HEK293T (cell line): ENCODE results near the gene IFI6.
"Not testable (repeated sequence)": the region's sequence is repeated elsewhere in the genome, so short reads cannot be mapped to it uniquely, and the experiment has no call there.

Experiments
- ARNT ChIP-seq: fragments of 450-650 bp; IDR thresholded peaks from 2 replicates; pipeline ENCODE4 v1.6.1; 2017; ENCODE audit warnings: mild to moderate bottlenecking
- BHLHE40 ChIP-seq: fragments of 450-650 bp; IDR thresholded peaks from 2 replicates; pipeline ENCODE4 v1.6.1; 2016; ENCODE audit warnings: mild to moderate bottlenecking, moderate library complexity, borderline replicate concordance
- FOXA1 ChIP-seq: fragments of 450-650 bp; IDR thresholded peaks from 2 replicates; pipeline ENCODE4 v1.6.1; 2016; ENCODE audit warnings: mild to moderate bottlenecking
- FOXM1 ChIP-seq: fragments of 450-650 bp; IDR thresholded peaks from 2 replicates; pipeline ENCODE4 v1.6.1; 2017; ENCODE audit warnings: mild to moderate bottlenecking, borderline replicate concordance
- HDGF ChIP-seq: fragments of 450-650 bp; IDR thresholded peaks from 2 replicates; pipeline ENCODE4 v1.6.1; 2017; ENCODE audit warnings: antibody characterized with exemption, borderline replicate concordance
- L3MBTL2 ChIP-seq: fragments of 450-650 bp; conservative IDR thresholded peaks from 2 replicates; pipeline ENCODE4 v1.6.1; 2016; ENCODE audit warnings: mild to moderate bottlenecking
- LEF1 ChIP-seq: fragments of 450-650 bp; IDR thresholded peaks from 2 replicates; pipeline ENCODE4 v1.6.1; 2017; ENCODE audit warnings: mild to moderate bottlenecking, borderline replicate concordance
- NFRKB ChIP-seq: fragments of 450-650 bp; IDR thresholded peaks from 2 replicates; pipeline ENCODE4 v1.6.1; 2016; ENCODE audit warnings: mild to moderate bottlenecking, moderate library complexity
- SP1 ChIP-seq: fragments of 450-650 bp; IDR thresholded peaks from 2 replicates; pipeline ENCODE4 v1.6.1; 2017
- SUZ12 ChIP-seq: fragments of 450-650 bp; IDR thresholded peaks from 2 replicates; pipeline ENCODE4 v1.6.1; 2016; ENCODE audit warnings: mild to moderate bottlenecking
- TARDBP ChIP-seq: fragments of 450-650 bp; IDR thresholded peaks from 2 replicates; pipeline ENCODE4 v1.6.1; 2016
- ZNF384 ChIP-seq: fragments of 450-650 bp; IDR thresholded peaks from 2 replicates; pipeline ENCODE4 v1.6.1; 2016
- TF ChIP-seq, protein P1 (sequence below): fragments of 450-650 bp; IDR thresholded peaks from 2 replicates; pipeline ENCODE4 v1.6.1; 2016

DNA sequence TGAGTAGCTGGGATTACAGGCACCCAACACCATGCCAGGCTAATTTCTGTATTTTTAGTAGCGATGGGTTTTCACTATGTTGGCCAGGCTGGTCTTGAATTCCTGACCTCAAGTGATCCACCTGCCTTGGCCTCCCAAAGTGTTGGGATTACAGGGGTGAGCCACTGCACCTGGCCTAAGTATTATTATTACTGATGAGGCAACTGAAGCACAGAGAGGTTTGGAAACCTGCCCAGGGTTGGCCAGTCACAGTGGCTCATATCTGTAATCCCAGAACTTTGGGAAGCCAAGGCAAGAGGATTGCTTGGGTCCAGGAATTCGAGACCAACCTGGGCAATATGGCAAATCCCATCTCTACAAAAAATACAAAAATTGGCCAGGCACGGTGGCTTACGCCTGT is 44.3 kb downstream of the IFI6 start:
- not testable (repeated sequence) for TF ChIP-seq FOXM1, TARDBP, BHLHE40, LEF1, SP1, FOXA1, ZNF384, ARNT, NFRKB, L3MBTL2, SUZ12, HDGF
- TF ChIP-seq, protein P1, sequence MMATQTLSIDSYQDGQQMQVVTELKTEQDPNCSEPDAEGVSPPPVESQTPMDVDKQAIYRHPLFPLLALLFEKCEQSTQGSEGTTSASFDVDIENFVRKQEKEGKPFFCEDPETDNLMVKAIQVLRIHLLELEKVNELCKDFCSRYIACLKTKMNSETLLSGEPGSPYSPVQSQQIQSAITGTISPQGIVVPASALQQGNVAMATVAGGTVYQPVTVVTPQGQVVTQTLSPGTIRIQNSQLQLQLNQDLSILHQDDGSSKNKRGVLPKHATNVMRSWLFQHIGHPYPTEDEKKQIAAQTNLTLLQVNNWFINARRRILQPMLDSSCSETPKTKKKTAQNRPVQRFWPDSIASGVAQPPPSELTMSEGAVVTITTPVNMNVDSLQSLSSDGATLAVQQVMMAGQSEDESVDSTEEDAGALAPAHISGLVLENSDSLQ: not testable (repeated sequence)
